ENCODE measurements around the gene DHRS13. TPM values are rescaled to one million over a fixed set of nuclear protein-coding genes. Genes with fewer than 3 reads are reported as not detected.

The DHRS13 gene
- total and polyA plus RNA-seq, 4 donors: 5.0 to 91.6 (median 11.0) TPM

GRCh38 chr17:28951428-28951990 is 48.6 kb upstream of the DHRS13 start, which contains the start of gene PHF12:
Gene PHF12 (minus strand): TSS chr17:28951518. CDS start chr17:28950960, 558 bp downstream.
- Histone ChIP-seq H3K27me3 (ENCODE audit: control insufficient read depth in 4 of 4, insufficient read depth in 4 of 4, low read length in 3 of 4) (no peaks in the 10 kb centered on the region), H3K27ac (ENCODE audit: low read depth in 1 of 2, low read length in 2 of 2) (peak within 1 kb of the TSS; percentile 95 to 99), H3K4me3 (ENCODE audit: low read depth in 1 of 3, low read length in 3 of 3) (peak within 1 kb of the TSS; percentile 80 to 94 (median 94)), H3K9me3 (ENCODE audit: control insufficient read depth in 4 of 4, low read length in 3 of 4) (no peaks in the 10 kb centered on the region), H3K36me3 (ENCODE audit: control insufficient read depth in 4 of 4, insufficient read depth in 3 of 4, low read depth in 1 of 4, low read length in 3 of 4) (no peaks in the 10 kb centered on the region), H3K9ac (ENCODE audit: low read depth in 1 of 2, low read length in 2 of 2) (peak within 1 kb of the TSS; percentile 78 to 88), H3K4me1 (ENCODE audit: control insufficient read depth in 4 of 4, insufficient read depth in 4 of 4, low read length in 3 of 4) (peaks cover 3 to 28% (median 22%) of the 10 kb centered on the region in 4 donors)
- peak; percentile 95 for DNase-seq (ENCODE audit: low spot score)
- WGBS: under 1% methylated on average over 51 of the region's 51 CpGs
- TF ChIP-seq EGR1 (IDR thresholded peaks at IDR 0.05; ENCODE audit: low read depth in 2 of 2) (peak; percentile 27 to 64), SP1 (IDR thresholded peaks at IDR 0.05) (no peak), HNF4A (conservative IDR thresholded peaks at IDR 0.05) (no peak), GABPA (IDR thresholded peaks at IDR 0.05 in 1 of 2, conservative IDR thresholded peaks at IDR 0.05 in 1 of 2) (peak in 1 of 2 donors; percentile 47), RAD21 (IDR thresholded peaks at IDR 0.05) (no peak), TAF1 (conservative IDR thresholded peaks at IDR 0.05) (no peak), ATF3 (IDR thresholded peaks at IDR 0.05) (no peak), MAX (IDR thresholded peaks at IDR 0.05) (no peak), REST (IDR thresholded peaks at IDR 0.05) (no peak), NR2F2 (IDR thresholded peaks at IDR 0.05) (no peak), CTCF (IDR thresholded peaks at IDR 0.05; ENCODE audit: low read depth, low read length, missing input control) (no peak), FOXA2 (IDR thresholded peaks at IDR 0.05) (no peak), HNF4G (IDR thresholded peaks at IDR 0.05) (no peak), RXRA (IDR thresholded peaks at IDR 0.05) (peak; percentile 6 to 33), FOXA1 (IDR thresholded peaks at IDR 0.05) (no peak), ZBTB33 (IDR thresholded peaks at IDR 0.05) (peak; percentile 93), YY1 (IDR thresholded peaks at IDR 0.05) (no peak), JUND (IDR thresholded peaks at IDR 0.05) (no peak)
